Loucy (cell line): Measurements from ENCODE around the gene TP53AIP1.

Experiments
- CTCF ChIP-seq: fragments of 200-600 bp; sonication (generic); conservative IDR thresholded peaks from 2 replicates; pipeline ENCODE4 v1.5.1; 2014; ENCODE audit warnings: mild to moderate bottlenecking, antibody characterized with exemption, low read length
- EZH2phosphoT487 ChIP-seq: fragments of 200-600 bp; IDR thresholded peaks from 2 replicates; pipeline ENCODE4 v1.6.1; 2018; ENCODE audit warnings: antibody characterized with exemption, mild to moderate bottlenecking, moderate library complexity, borderline replicate concordance

- TF ChIP-seq CTCF = no peak
- TF ChIP-seq EZH2phosphoT487 = no peak
Measured at GRCh38 chr11:128949791-128950454, 7.3 kb upstream of the TP53AIP1 start.
